A549 (cell line): ENCODE data around the gene PRR19. TPM values are rescaled to one million over a fixed set of nuclear protein-coding genes. Genes with fewer than 3 reads are reported as not detected.

Source experiments
- ATAC-seq, 2 experiments: fragments of 200-7000 bp in 1 of 2; fragments of >200 bp in 1 of 2; cut with Nextera tagmentation in 1 of 2; cut with Tn5 transposase in 1 of 2; 3 replicates each; pipeline versions ENCODE4 v1.8.0 to v1.9.1; 2018 to 2020; ENCODE audit warnings: mild to moderate bottlenecking in 1 of 2, moderate library complexity in 1 of 2
- CTCF ChIA-PET: fragments of 300-600 bp; sonication (Branson Sonifier 250); formaldehyde crosslinking; extraction: SDS; loops from one replicate; lab custom pipeline; 2021; ENCODE audit warnings: antibody characterized with exemption, inconsistent platforms; lab: Yijun Ruan, JAX
- POLR2A ChIA-PET: fragments of 350-600 bp; formaldehyde crosslinking; extraction: SDS; loops from one replicate; lab custom pipeline; 2021; ENCODE audit warnings: antibody characterized with exemption, inconsistent platforms; lab: Yijun Ruan, JAX
- DNase-seq, 2 experiments: peaks; one replicate each; pipeline versions ENCODE4 v3.0.0 to v3.0.0-alpha.2; 2011 to 2016; ENCODE audit warnings: low read depth in 1 of 2, low spot score in 1 of 2
- FAIRE-seq: peaks from 2 replicates; lab custom pipeline; 2011; peaks lifted over from hg19 to GRCh38; lab: Jason Lieb, UNC
- H3K27ac ChIP-seq, 2 experiments: fragments of >200 bp; sonication (Bioruptor Twin); formaldehyde crosslinking; 3 replicates each; pipeline ENCODE4 v1.5.1; 2016 to 2017
- H3K4me1 ChIP-seq: fragments of >200 bp; sonication (Bioruptor Twin); formaldehyde crosslinking; 3 replicates; pipeline ENCODE4 v1.6.1; 2016
- H3K4me2 ChIP-seq: fragments of >200 bp; sonication (Bioruptor Twin); formaldehyde crosslinking; 3 replicates; pipeline ENCODE4 v1.6.1; 2016
- H3K4me3 ChIP-seq: fragments of >200 bp; sonication (Bioruptor Twin); formaldehyde crosslinking; 3 replicates; pipeline ENCODE4 v1.5.1; 2016
- H3K9me3 ChIP-seq: fragments of >200 bp; sonication (Bioruptor Twin); formaldehyde crosslinking; 3 replicates; pipeline ENCODE4 v1.6.1; 2016
- BHLHE40 ChIP-seq: IDR thresholded peaks from 2 replicates; pipeline ENCODE4 v1.6.1; 2012; ENCODE audit warnings: low read depth, low read length, inconsistent platforms
- FOXS1 ChIP-seq: fragments of 250-450 bp; sonication (Bioruptor Pico); IDR thresholded peaks from 2 replicates; pipeline ENCODE4 v1.5.0; 2020; ENCODE audit warnings: mild to moderate bottlenecking, moderate library complexity
- JUN ChIP-seq, 2 experiments: fragments of >200 bp; sonication (Bioruptor Twin); formaldehyde crosslinking; IDR thresholded peaks; 2 replicates in 1 of 2; 3 replicates in 1 of 2; pipeline ENCODE4 v1.6.1; 2016 to 2017
- NPAS2 ChIP-seq: fragments of 250-450 bp; sonication (Bioruptor Pico); IDR thresholded peaks from 2 replicates; pipeline ENCODE4 v1.8.0; 2022; ENCODE audit warnings: mild to moderate bottlenecking, moderate library complexity, borderline replicate concordance
- POLR2AphosphoS2 ChIP-seq: conservative IDR thresholded peaks from 2 replicates; pipeline ENCODE4 v1.6.1; 2012; ENCODE audit warnings: low read length, improper control_type of control experiment, inconsistent platforms
- RAD21 ChIP-seq, 2 experiments: fragments of >200 bp in 1 of 2; sonication (Bioruptor Twin) in 1 of 2; formaldehyde crosslinking in 1 of 2; IDR thresholded peaks in 1 of 2; conservative IDR thresholded peaks in 1 of 2; 2 replicates in 1 of 2; 3 replicates in 1 of 2; pipeline ENCODE4 v1.6.1; 2012 to 2018; ENCODE audit warnings: inconsistent platforms in 1 of 2
- TP53 ChIP-seq: fragments of 250-450 bp; sonication (Bioruptor Pico); IDR thresholded peaks from 2 replicates; pipeline ENCODE4 v1.5.0; 2021; ENCODE audit warnings: mild to moderate bottlenecking, moderate library complexity
- WGBS: methylation state at CpG from one replicate; pipeline ENCODE4 v1.1.6; 2017; ENCODE audit errors: missing lambda C conversion rate; 5-methylcytosine and 5-hydroxymethylcytosine counted together
- polyA minus RNA-seq: library from RNA; depleted of rRNA, polyadenylated mRNA; stranded (reverse); fragments of >200 nt; gene quantifications from 2 replicates; pipeline ENCODE4 v1.2.3, GENCODE V29; 2011; rRNA and poly(A)+ RNA removed
- polyA plus RNA-seq, 4 experiments: library from polyadenylated mRNA; depleted of rRNA in 3 of 4; stranded (reverse); fragments of >200 nt; fragmentation: RNase III in 1 of 4; extraction: RNeasy Plus Mini Kit Qiagen cat#74134 plus additional on column Dnase treatment in 1 of 4; gene quantifications; 2 replicates in 3 of 4; 3 replicates in 1 of 4; pipeline ENCODE4 v1.2.3, GENCODE V29; 2011 to 2017
- TF ChIP-seq, protein P1 (sequence below): fragments of >200 bp; sonication (Bioruptor Twin); formaldehyde crosslinking; IDR thresholded peaks from 3 replicates; pipeline ENCODE4 v1.6.1; 2016
- TF ChIP-seq, protein P2 (sequence below): fragments of 450-650 bp; IDR thresholded peaks from 2 replicates; pipeline ENCODE4 v1.6.1; 2014; ENCODE audit warnings: antibody characterized with exemption
- TF ChIP-seq, protein P3 (sequence below): IDR thresholded peaks from 2 replicates; pipeline ENCODE4 v1.6.1; 2012
- TF ChIP-seq, protein P4 (sequence below): IDR thresholded peaks from 2 replicates; pipeline ENCODE4 v1.6.1; 2012

PRR19 gene, protein sequence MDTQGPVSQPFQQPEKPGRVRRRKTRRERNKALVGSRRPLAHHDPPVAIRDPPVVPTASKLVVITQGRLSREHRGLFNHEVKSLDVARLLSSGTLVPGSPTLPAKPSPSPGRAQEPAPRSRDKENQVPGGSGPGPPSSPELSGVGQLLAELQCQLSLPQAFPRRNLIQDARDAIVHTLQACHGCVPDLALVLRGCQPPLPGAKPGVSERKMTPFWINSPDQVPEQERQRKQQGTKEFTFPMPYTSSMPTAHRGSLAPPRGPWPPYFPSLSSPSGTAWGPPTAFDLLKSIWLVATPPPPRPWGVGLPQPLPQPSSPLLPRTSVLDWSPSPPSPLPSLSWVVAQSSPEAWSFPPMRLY
- polyA plus RNA-seq (2011; rRNA removed) = 1.1 and 1.3 TPM in 2 replicates
- polyA plus RNA-seq (2012; cell fraction: cytosol; rRNA removed) = 2.7 and 3.7 TPM in 2 replicates
- polyA plus RNA-seq (2012; cell fraction: nucleus; rRNA removed) = 3.5 and 5.2 TPM in 2 replicates
- polyA plus RNA-seq (2017; fragmentation: RNase III; extraction: RNeasy Plus Mini Kit Qiagen cat#74134 plus additional on column Dnase treatment) = 3.4 to 4.5 TPM (median 4.2 TPM) in 3 replicates
- polyA minus RNA-seq = 0.50 and 1.2 TPM in 2 replicates

DNA sequence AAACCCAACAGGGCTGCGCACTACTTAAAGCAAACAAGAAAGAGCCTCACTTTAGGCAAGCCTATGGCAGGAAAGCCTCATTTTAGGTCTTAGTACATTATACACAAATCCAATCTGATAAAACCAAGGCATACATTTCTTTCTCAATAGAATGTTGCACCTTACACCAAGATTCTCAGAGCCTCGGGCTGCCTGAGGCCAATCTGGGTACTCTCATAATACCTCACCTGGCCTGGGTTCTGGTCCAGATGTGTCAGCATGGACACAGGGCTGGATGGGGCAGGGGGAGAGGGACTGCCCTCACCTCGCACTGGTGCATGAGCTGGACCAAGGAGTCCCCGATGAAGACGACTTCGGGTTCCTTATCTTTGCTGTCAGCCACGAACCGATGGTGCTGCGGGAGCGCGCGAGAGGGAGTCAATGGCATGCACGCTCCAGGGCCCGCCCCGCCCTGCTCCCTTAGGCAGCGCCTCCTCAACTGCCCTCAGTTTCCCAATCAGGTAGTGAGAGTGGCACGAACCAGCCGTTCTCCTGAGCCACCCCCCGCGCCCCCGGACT is at the start of gene PRR19:
PRR19 (plus strand) TSS at position 487 of the 558 bp plus-strand sequence. CDS start 7,453 bp downstream, outside the sequence.
- ATAC-seq = peak; percentile 37 to 63
- TF ChIP-seq JUN (IDR thresholded peaks at IDR 0.05) = no peak
- TF ChIP-seq, all 56 proteins: peak for 0
- Histone ChIP-seq H3K27ac (peak within 1 kb of the TSS; percentile 74 to 85), H3K4me3 (peak within 1 kb of the TSS; percentile 65), H3K4me1 (peaks cover 19% of the 10 kb centered on the region), H3K9me3 (no peaks in the 10 kb centered on the region), H3K4me2 (peak within 1 kb of the TSS; percentile 90)
- DNase-seq (no peak), FAIRE-seq (peak; percentile 87)
- WGBS = 17% methylated on average over 16 of the region's 21 CpGs
- ChIA-PET CTCF (interaction anchor here (0.5 to 23.7 kb wide), 9 partner anchors 10 to 193 kb away, joined by 3 to 616 read pairs (median 7); partner anchors contain the start of genes GSK3A and TMEM145), POLR2A (interaction anchor here (0.6 to 1.3 kb wide), 8 partner anchors 9 to 59 kb away, joined by 3 to 13 read pairs (median 6); partner anchors contain the start of genes CIC and GSK3A)

DNA sequence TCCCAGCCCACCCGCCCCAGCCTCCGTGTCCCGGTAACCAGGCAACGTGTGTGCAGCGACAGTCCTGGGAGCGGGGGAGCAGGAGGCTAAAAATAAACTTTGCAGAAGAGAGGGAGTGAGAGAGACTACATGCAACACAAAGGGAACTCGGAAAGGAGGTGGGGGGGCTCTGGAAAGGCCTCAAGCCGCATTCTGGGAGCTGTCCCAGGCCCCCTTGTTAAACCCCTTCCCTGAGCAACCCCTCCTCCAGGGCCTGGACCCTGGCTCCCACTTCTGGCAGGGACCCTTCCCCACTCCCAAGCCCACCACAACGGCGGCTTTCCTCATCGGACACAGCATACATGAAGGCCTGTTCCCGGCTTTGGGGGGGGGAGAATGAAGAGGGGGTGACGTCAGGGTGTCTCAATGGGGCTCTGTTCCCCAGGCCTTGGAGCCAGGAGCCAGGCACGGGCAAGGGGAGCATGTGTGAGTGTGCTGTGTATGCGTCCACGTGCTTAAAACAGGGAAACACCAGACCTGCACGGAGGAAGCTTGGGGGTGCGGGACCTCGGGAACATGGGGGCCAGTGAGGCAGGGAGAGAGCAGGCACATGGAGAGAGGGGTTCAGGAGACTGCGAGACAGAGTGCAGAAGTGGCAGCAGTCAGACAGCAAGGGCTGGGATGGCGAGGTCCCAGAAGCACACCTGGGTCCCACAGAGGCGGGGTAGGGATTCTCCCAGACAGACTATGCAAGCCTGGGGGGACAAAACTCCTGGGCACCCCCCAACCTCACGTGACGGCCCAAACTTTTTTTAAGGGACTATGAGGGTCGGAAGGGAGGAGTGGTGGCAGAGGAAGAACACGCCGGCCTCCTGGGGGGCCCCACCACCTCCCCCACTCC is 49.3 kb upstream of the PRR19 start:
- Histone ChIP-seq H3K4me3 (peak overlapping the region; percentile 94), H3K4me2 (peak overlapping the region; percentile 92), H3K4me1 (peaks cover 60% of the 10 kb centered on the region), H3K9me3 (no peaks in the 10 kb centered on the region)
- CTCF ChIA-PET = interaction anchor here (0.9 to 21.7 kb wide), 9 partner anchors 8 to 144 kb away, joined by 3 to 616 read pairs (median 4); partner anchors contain the start of genes CIC, PAFAH1B3, POU2F2 and PRR19
- DNase-seq (peak; percentile 52 to 59), FAIRE-seq (peak; percentile 46)
- 14% methylated on average over 26 of the region's 27 CpGs for WGBS
- TF ChIP-seq, protein P1, sequence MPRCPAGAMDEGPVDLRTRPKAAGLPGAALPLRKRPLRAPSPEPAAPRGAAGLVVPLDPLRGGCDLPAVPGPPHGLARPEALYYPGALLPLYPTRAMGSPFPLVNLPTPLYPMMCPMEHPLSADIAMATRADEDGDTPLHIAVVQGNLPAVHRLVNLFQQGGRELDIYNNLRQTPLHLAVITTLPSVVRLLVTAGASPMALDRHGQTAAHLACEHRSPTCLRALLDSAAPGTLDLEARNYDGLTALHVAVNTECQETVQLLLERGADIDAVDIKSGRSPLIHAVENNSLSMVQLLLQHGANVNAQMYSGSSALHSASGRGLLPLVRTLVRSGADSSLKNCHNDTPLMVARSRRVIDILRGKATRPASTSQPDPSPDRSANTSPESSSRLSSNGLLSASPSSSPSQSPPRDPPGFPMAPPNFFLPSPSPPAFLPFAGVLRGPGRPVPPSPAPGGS = 0 out of 3 replicates have a peak, but pooled peaks have one; percentile 15
- TF ChIP-seq NPAS2 (no peak), RAD21 (conservative IDR thresholded peaks at IDR 0.05 in 1 of 2, IDR thresholded peaks at IDR 0.05 in 1 of 2) (no peak), POLR2AphosphoS2 (peak; percentile 75; the same call in 1 of the 2 replicates), FOXS1 (no peak), BHLHE40 (0 out of 2 replicates have a peak, but pooled peaks have one; percentile 46), TP53 (0 out of 2 replicates have a peak, but pooled peaks have one; percentile 10), JUN (IDR thresholded peaks at IDR 0.05) (0 out of 5 replicates have a peak, but pooled peaks of 1 of the 2 experiments have one; percentile 3)
- TF ChIP-seq, protein P2, sequence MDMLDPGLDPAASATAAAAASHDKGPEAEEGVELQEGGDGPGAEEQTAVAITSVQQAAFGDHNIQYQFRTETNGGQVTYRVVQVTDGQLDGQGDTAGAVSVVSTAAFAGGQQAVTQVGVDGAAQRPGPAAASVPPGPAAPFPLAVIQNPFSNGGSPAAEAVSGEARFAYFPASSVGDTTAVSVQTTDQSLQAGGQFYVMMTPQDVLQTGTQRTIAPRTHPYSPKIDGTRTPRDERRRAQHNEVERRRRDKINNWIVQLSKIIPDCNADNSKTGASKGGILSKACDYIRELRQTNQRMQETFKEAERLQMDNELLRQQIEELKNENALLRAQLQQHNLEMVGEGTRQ = 0 out of 2 replicates have a peak, but pooled peaks have one; percentile 6
- TF ChIP-seq, protein P3, sequence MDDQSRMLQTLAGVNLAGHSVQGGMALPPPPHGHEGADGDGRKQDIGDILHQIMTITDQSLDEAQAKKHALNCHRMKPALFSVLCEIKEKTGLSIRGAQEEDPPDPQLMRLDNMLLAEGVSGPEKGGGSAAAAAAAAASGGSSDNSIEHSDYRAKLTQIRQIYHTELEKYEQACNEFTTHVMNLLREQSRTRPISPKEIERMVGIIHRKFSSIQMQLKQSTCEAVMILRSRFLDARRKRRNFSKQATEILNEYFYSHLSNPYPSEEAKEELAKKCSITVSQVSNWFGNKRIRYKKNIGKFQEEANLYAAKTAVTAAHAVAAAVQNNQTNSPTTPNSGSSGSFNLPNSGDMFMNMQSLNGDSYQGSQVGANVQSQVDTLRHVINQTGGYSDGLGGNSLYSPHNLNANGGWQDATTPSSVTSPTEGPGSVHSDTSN = no peak
- TF ChIP-seq, protein P4, sequence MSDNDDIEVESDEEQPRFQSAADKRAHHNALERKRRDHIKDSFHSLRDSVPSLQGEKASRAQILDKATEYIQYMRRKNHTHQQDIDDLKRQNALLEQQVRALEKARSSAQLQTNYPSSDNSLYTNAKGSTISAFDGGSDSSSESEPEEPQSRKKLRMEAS = peak; percentile 88
- TF ChIP-seq, all 56 proteins: peak for 7
- POLR2A ChIA-PET = interaction anchor here (3.4 kb wide), 1 partner anchor 10 kb away, joined by 28 read pairs; the partner anchor contains the start of gene GSK3A
- H3K27ac ChIP-seq = peak overlapping the region; percentile 94 to 96
- ATAC-seq = 0 out of 6 replicates have a peak, but pooled peaks of 1 of the 2 experiments have one; percentile 0
